GM19193 (cell line): Measurements from ENCODE around the gene SLC35G4.
"Not testable (repeated sequence)": the region's sequence is repeated elsewhere in the genome, so short reads cannot be mapped to it uniquely, and the experiment has no call there.

Source experiments
- POLR2A ChIP-seq: IDR thresholded peaks from 4 replicates; pipeline ENCODE4 v1.6.1; 2011; ENCODE audit not compliant: insufficient read depth, insufficient read length; ENCODE audit errors: extremely low read depth

Gene SLC35G4

GRCh38 chr18:11609488-11609887 lies at the start of gene SLC35G4:
TSS of gene SLC35G4 (plus strand) at chr18:11609596. CDS start at chr18:11609596, 0 bp downstream.
- not testable (repeated sequence) for TF ChIP-seq POLR2A

DNA sequence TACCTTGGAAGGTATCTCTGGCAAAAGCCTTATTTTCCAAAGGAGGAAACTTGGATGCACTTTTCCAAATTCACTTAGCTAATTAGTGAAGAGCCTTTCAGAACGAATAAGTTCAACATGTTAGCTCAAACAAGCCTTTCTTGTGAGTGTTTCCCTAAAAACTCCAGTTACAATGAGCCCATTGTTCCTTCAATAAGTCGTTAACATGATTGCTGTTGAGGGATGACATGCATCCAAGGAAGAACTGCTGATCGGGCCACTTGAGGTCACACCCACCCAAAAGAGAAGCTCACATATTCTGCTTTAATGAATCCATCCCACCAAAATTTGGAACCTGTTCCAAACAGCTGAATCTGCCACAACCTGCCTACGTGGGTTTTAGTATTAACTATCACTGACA lies 48.1 kb upstream of the SLC35G4 start:
- no peak for TF ChIP-seq POLR2A

DNA sequence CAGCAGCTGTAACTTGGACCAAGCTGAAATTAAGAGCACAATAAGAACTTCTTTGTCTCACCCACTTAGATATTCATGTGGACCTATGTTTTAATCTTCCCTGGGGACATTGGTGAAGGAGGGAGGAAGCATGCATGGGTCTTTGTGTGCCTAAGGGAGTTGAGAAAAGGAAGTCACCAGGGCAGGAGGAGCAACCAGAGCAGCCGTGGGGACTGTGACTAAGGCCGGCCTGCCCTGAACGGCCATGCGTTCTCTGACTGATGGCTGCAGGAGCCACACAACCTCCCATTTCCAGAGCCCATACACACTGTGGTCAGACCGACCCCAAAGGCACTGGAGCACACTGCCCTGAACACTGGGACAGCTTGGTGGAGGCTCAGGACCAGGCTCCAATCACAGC lies 43.7 kb upstream of the SLC35G4 start:
- TF ChIP-seq POLR2A = no peak

DNA sequence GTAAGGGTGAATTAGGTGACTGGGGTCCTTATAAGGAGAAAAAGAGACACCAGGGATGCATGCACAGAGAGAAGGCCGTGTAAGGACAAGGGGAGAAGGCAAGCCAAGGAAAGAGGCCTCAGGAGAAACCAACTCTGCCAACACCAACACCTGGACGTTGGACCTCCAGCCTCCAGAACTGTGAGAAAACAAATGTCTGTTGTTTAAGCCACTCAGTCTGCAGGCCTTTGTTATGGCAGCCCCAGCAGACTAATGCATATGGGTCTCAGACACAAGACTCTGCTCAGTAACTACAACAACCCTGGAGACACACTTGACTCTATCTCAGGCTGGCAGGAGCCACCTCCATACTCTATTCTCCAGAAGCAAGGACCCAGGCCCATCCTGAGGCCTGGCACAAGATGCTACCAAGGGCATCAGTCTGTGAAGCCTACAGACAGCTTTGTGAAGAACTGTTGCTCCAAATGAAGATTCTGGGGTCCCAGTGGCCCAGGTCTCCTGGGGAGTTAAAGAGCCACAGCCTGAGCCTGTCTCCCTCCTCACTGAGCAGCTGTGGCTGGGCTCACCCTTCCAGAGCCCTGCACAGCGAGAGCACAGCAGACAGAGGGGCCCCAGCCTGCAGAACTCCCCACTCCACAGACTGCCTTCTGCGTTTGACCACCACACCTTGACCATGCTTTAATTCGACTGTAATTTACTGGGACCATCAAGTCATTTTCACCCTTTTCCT lies 43.0 kb upstream of the SLC35G4 start:
- no peak for TF ChIP-seq POLR2A

GRCh38 chr18:11567396-11567795 lies 42.0 kb upstream of the SLC35G4 start:
- no peak for TF ChIP-seq POLR2A

DNA sequence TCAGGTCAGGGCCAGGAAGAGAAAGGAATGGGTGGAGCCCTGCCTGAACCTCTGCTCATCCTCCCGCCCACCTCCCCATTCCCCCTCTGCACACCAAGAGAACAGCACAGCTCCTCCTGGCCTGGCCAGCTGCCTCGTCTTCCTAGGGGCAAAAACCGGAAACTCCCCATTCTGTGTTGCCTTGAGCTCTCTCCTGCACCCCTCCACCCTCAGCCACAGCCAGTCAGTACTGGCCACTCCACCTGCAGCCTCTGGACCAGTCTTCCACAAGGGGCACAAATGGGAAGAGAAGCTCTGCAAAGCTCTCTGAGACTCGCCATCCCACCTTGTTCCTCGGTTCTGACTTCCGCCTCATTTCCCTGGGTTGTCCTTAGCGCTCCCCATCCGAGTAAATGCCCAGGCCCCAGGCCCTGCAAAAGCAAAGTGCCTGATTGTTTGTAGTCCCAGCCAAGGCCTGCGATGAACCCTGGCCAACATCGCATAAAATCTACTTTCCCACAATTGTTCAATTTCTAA lies 39.3 kb upstream of the SLC35G4 start:
- no peak for TF ChIP-seq POLR2A

GRCh38 chr18:11570769-11571412 lies 38.5 kb upstream of the SLC35G4 start:
- TF ChIP-seq POLR2A = no peak

- no peak for TF ChIP-seq POLR2A
Observed at GRCh38 chr18:11572201-11572600, 37.2 kb upstream of the SLC35G4 start.

GRCh38 chr18:11574545-11574944 lies 34.9 kb upstream of the SLC35G4 start:
- TF ChIP-seq POLR2A = no peak

DNA sequence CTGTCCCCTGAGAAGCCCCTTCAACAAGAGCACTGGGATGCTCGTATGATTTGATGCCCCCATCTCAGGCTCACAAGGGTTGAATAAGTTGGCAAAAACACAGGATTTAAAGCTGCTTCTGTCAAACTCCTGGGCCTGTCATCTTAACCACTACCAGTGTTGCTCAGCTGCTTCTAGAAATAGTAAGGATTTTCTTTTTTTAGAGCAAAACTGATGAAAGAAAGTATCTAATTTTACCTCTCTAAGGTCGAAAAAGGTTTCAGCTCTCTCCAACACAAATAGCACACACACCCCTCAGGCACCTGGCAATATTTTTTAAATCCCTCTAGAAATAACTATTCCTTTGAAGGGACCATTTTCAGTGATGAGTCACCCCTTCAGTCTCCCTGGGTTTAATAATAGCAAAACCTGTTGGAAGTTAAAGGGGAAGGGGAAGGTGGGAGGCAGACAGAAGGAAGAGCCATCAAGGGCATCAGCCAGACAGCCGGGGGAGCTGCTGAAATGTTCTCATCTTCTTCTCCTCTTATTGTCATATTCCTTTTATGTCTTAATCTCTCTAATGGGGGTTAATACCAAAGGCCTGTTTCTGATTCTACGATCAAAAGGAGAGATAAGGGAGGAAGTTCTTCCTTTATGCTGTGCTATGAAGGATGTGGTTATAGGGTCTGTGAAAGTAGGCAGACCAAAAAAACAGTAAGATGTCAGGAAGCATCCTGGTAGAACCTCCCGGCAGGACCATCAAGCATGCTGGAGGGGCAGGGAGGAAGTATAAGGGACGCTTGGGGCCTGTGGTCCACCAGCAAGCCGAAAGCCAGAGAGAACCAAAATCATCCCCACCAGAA lies 31.9 kb upstream of the SLC35G4 start:
- no peak for TF ChIP-seq POLR2A

DNA sequence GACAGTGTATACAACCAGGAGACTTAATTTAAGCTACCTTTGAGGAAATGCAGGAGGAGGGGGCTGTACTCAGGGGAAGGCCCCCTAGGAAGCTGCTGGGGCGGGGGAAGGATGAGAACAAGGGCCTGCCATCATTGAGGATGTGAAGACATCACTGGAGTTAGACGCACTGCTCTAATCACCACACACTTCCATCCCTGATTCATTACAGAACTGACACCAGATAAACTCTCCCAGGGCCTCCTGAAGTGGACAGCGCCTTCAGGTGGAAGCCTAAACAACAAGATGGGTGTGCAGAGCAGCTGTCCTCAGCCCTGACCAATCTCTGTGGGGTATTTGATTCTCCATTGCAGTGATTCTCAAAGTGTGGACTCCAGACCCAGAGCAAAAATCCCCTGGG lies 30.6 kb upstream of the SLC35G4 start:
- no peak for TF ChIP-seq POLR2A

GRCh38 chr18:11579916-11580315 lies 29.5 kb upstream of the SLC35G4 start:
- no peak for TF ChIP-seq POLR2A

GRCh38 chr18:11581286-11581685 lies 28.1 kb upstream of the SLC35G4 start:
- no peak for TF ChIP-seq POLR2A

- TF ChIP-seq POLR2A = no peak
Observed at GRCh38 chr18:11585596-11585995, 23.8 kb upstream of the SLC35G4 start.

DNA sequence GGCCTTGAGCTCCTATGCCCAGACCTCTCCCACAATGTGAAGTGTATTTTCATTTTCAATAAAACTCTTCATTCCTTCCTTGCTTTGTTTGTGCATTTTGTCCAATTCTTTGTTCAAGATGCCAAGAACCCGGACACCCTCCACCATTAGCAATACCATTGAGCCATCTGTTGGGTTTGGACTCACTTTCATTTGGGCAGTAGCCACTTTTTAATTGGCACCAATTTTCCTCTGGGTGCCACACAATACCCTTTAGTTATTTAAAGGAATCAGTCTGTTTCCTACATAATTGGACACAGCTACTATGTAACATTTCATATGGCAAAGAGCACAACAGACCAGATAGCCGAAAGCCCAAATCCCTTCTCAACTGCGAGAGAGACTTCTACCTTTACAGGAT lies 22.5 kb upstream of the SLC35G4 start:
- TF ChIP-seq POLR2A = no peak
